Mesothelial cell of epicardium (in vitro differentiated cells): ENCODE data around the gene ISLR2. TPM values are rescaled to one million over a fixed set of nuclear protein-coding genes. Genes with fewer than 3 reads are reported as not detected.

Source experiments
- DNase-seq, 2 experiments: peaks; one replicate each; pipeline ENCODE4 v3.0.0; 2021; ENCODE audit warnings: low spot score in 2 of 2; ENCODE audit not compliant: unreplicated experiment in 2 of 2
- H3K27ac Mint-ChIP-seq: 2 replicates; pipeline ENCODE4 v1.8.0; 2021; ENCODE audit warnings: mixed read lengths
- H3K27me3 Mint-ChIP-seq: 2 replicates; pipeline ENCODE4 v1.8.0; 2021; ENCODE audit warnings: low read depth, mixed read lengths
- H3K36me3 Mint-ChIP-seq: 2 replicates; pipeline ENCODE4 v1.8.0; 2021; ENCODE audit warnings: mixed read lengths
- H3K4me1 Mint-ChIP-seq: 2 replicates; pipeline ENCODE4 v1.8.0; 2021; ENCODE audit warnings: mixed read lengths
- H3K4me3 Mint-ChIP-seq: 2 replicates; pipeline ENCODE4 v1.8.0; 2021; ENCODE audit warnings: mild to moderate bottlenecking, moderate library complexity, mixed read lengths
- H3K9me3 Mint-ChIP-seq: 2 replicates; pipeline ENCODE4 v1.8.0; 2021; ENCODE audit warnings: mixed read lengths
- total RNA-seq: library from RNA; stranded (reverse); gene quantifications from 3 replicates; pipeline ENCODE4 v1.2.1, GENCODE V29; 2021
- TF ChIP-seq, protein P1 (sequence below): fragments of 200-600 bp; sonication (generic); IDR thresholded peaks from one replicate; pipeline ENCODE4 v1.5.0; 2021; ENCODE audit warnings: antibody characterized with exemption; ENCODE audit not compliant: unreplicated experiment

The ISLR2 gene
- total RNA-seq, 1 donor from 2014 or later, result 1.9 TPM

DNA sequence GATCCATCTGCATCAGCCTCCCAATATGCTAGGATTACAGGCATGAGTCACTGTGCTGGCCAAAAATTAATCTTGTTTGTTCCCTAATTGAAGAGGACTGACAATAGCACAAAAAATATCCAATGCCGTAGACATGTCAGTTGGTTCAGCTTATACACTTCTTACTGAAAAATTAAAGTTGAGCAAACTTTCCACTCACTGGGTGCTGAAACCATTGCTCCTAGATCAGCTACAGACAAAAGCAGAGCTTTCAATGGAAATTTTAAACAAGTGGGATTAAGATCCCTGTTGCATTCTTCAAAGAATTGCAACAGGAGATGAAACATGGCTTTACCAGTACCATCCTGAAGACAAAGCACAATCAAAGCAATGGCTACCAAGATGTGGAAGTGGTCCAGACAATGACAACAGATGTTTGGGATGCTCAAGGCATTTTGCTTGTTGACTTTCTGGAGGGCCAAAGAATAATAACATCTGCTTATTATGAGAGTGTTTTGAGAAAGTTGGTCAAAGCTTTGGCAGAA lies 16.0 kb downstream of the ISLR2 start:
- Mint-ChIP-seq H3K27ac (no peak overlapping the region), H3K4me3 (no peak overlapping the region), H3K4me1 (no peaks in the 10 kb centered on the region)

DNA sequence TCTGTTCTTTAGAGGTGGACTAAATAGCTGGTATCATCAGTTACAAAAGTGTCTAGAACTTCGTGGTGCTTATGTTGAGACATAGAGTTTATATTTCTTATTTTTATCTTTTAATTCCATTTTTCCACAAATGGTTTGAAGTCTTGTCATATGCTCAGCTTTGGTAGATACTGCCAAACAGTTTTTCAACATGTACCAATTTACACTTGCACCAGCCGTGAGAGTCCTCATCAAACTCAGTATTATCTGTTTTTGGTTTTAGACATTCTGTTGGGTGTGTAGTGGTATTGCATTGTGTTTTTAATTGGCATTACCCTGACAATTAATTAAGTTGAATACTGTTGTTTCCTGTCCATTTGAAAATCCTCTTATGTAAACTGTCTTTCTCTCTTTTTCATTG lies 16.7 kb downstream of the ISLR2 start:
- TF ChIP-seq, protein P1, sequence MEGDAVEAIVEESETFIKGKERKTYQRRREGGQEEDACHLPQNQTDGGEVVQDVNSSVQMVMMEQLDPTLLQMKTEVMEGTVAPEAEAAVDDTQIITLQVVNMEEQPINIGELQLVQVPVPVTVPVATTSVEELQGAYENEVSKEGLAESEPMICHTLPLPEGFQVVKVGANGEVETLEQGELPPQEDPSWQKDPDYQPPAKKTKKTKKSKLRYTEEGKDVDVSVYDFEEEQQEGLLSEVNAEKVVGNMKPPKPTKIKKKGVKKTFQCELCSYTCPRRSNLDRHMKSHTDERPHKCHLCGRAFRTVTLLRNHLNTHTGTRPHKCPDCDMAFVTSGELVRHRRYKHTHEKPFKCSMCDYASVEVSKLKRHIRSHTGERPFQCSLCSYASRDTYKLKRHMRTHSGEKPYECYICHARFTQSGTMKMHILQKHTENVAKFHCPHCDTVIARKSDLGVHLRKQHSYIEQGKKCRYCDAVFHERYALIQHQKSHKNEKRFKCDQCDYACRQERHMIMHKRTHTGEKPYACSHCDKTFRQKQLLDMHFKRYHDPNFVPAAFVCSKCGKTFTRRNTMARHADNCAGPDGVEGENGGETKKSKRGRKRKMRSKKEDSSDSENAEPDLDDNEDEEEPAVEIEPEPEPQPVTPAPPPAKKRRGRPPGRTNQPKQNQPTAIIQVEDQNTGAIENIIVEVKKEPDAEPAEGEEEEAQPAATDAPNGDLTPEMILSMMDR, result no peak
- no peak for DNase-seq
- Mint-ChIP-seq H3K27ac (no peak overlapping the region), H3K4me3 (no peak overlapping the region), H3K9me3 (peaks cover 4% of the 10 kb centered on the region), H3K27me3 (peaks cover 42% of the 10 kb centered on the region), H3K36me3 (no peaks in the 10 kb centered on the region), H3K4me1 (no peaks in the 10 kb centered on the region)

More for the DNA sequence above, 16.0 kb downstream of the ISLR2 start:
- H3K27me3 Mint-ChIP-seq, result peaks cover 44% of the 10 kb centered on the region
- H3K9me3 Mint-ChIP-seq, result peaks cover 4% of the 10 kb centered on the region
- TF ChIP-seq, protein P1, result no peak
- no peaks in the 10 kb centered on the region for H3K36me3 Mint-ChIP-seq
- no peak for DNase-seq

DNA sequence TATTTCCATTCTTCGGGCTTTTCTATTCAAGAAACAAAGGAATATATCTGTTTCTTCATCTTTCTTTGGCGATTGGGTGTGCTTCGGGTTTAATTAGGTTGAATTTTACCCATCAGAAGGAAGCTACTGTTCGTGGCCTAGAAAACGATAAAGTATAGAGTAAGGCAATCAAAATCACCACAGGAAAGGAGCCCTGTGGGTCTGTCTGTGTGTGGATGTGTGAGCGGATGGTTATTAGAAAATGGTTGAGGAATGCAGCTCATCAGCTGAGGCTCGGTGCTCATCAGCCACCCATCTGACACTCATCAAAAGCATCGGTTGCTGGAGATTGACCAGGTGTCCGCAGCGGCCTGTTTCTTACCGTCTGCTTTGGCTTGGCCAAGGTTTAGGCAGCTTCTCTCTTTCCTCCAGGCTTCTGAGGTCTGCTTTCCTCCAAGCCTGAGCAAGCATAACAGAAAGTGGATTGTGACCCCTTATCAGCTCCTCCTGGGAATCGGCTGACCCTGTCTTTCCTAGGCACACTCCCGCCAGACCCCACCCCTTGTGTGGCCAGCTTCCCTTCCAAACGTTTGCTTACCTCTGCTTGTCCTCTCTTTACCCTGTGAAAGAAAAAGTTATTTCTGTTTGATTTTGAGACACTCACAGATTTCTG lies 25.5 kb downstream of the ISLR2 start:
- H3K27me3 Mint-ChIP-seq, result peaks cover 5% of the 10 kb centered on the region
- peak overlapping the region; percentile 31 for H3K27ac Mint-ChIP-seq
- H3K4me3 Mint-ChIP-seq, result no peak overlapping the region
- peaks cover 17% of the 10 kb centered on the region for H3K4me1 Mint-ChIP-seq
- DNase-seq, result no peak
- TF ChIP-seq, protein P1, result no peak
- no peaks in the 10 kb centered on the region for H3K36me3 Mint-ChIP-seq
- no peaks in the 10 kb centered on the region for H3K9me3 Mint-ChIP-seq

DNA sequence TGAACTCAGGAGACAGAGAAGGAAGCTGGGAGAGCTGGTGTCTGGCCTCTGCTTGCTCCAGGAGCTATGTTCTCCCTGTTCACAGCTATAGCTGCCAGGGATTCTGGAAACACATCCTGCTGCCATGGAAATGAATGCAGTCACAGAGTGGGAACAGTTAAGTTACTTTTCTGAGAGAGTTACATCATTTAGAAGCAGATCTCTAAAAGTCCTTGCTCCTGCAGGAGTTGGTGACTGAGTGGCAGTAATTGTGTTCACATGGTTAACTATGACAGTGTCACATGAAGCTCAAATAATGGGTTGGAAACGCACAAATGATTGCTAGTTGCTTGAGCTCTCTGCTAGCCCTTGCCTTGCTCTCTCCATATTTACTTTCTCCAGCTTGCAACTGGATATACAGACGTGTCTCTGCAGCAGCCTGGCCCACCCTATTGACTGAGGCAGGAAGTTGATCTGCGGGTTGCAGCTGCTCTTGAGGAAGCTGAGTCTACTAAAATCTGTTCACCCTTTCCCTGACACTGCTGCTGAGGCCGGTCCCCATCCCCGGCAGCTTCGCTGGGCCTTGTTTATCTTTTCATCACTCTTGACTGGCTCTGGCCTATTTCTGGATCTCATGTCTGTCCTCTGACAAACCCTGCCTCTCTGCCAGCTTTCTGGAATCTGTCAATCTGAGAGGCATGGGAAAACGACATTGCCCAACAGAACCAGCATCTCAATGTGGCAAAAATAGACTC lies 26.5 kb downstream of the ISLR2 start:
- Mint-ChIP-seq H3K27me3 (peaks cover 5% of the 10 kb centered on the region), H3K4me3 (no peak overlapping the region), H3K9me3 (no peaks in the 10 kb centered on the region), H3K36me3 (no peaks in the 10 kb centered on the region), H3K27ac (peak overlapping the region; percentile 76), H3K4me1 (peaks cover 17% of the 10 kb centered on the region)
- TF ChIP-seq, protein P1, result no peak
- no peak for DNase-seq

DNA sequence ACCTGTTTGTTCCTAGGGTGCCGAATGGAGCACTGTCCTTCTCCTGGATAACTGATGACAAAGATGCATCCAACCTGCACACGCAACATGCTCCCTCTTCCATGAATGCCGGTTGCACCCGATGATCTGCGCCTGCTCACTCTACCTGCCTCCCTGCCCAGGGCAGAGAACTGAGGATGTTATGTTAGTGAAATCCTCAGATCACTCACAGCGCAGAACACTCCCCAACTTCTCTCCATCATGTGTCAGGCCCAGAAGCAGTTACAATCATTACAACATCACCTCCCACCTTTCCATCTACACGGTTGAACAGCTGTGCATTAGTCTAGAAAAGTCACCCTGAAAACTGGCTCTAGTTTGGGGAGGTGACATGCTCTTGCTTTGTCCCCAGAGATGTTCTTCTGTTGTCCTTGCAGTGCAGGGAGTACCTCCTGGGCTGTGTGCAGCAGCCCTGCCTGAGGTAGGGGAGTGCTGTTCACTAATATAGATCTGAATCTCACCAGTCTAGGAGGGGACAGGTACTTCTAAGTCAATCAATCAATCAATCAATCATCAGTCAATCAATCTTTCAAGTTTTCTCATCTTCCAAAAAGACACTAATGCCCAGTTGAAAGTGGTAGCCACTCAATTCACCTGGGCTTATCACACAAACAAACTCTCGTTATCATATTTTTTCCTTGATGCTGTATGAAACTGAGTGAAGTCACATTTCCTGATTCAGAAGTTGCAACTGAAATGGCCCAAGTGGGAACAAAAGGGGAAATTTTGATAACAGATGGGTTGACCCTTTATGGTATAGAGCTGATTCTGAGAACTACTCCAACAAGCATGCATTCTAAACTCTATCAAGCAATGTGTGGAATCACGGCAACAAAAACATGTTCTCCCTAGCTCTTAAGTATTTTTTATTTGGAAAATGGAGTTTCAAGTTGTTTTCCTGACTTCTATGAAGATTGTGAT lies 27.8 kb downstream of the ISLR2 start:
- no peak for DNase-seq
- Mint-ChIP-seq H3K4me1 (peaks cover 17% of the 10 kb centered on the region), H3K27ac (no peak overlapping the region)

More for the DNA sequence above, 27.8 kb downstream of the ISLR2 start:
- Mint-ChIP-seq H3K4me3 (no peak overlapping the region), H3K27me3 (peaks cover 11% of the 10 kb centered on the region), H3K9me3 (no peaks in the 10 kb centered on the region), H3K36me3 (no peaks in the 10 kb centered on the region)
- TF ChIP-seq, protein P1, result no peak
